Left ventricle myocardium inferior (tissue), 1 donor: ENCODE results near the gene TLE5. TPM values are rescaled to one million over a fixed set of nuclear protein-coding genes. Genes with fewer than 3 reads are reported as not detected.
A peak's percentile ranks its signal among the peaks of the same experiment; 100 is the strongest.

Experiments
- DNase-seq: peaks from one replicate; pipeline ENCODE4 v3.0.0-alpha.2; 2020
- H3K27ac ChIP-seq: fragments of 200-600 bp; replicated peaks from 2 replicates; pipeline ENCODE4 v1.8.0; 2021
- H3K27me3 ChIP-seq: fragments of 200-600 bp; 2 replicates; pipeline ENCODE4 v1.8.0; 2021; ENCODE audit warnings: low read depth
- H3K36me3 ChIP-seq: fragments of 200-600 bp; 2 replicates; pipeline ENCODE4 v1.8.0; 2021
- H3K4me1 ChIP-seq: fragments of 200-600 bp; 2 replicates; pipeline ENCODE4 v1.8.0; 2021
- H3K4me3 ChIP-seq: fragments of 200-600 bp; 2 replicates; pipeline ENCODE4 v1.8.0; 2021; ENCODE audit warnings: mild to moderate bottlenecking, moderate library complexity
- H3K9me3 ChIP-seq: fragments of 200-600 bp; replicated peaks from 2 replicates; pipeline ENCODE4 v1.8.0; 2021
- intact Hi-C: fragments of 100-400 bp; cut with micrococcal nuclease; formaldehyde crosslinking; loops from one replicate; pipeline ENCODE4 v1.11.0; 2022
- total RNA-seq: library from RNA; stranded (reverse); fragmentation: NEBNext Ultra II Directional; extraction: Animal tissue kit (Norgen Biotek cat#: 25700); gene quantifications from one replicate; pipeline ENCODE4 v1.2.1, GENCODE V29; 2021
- TF ChIP-seq, protein P1 (sequence below): fragments of 200-600 bp; IDR thresholded peaks from 2 replicates; pipeline ENCODE4 v1.8.0; 2021; ENCODE audit warnings: antibody characterized with exemption, mild to moderate bottlenecking, borderline replicate concordance
- donor health status: DM: no; HTN: yes; CAD: no; lungs with severe emphysema.

Gene TLE5
- total RNA-seq, 1 donor from 2014 or later: 799 TPM

DNA sequence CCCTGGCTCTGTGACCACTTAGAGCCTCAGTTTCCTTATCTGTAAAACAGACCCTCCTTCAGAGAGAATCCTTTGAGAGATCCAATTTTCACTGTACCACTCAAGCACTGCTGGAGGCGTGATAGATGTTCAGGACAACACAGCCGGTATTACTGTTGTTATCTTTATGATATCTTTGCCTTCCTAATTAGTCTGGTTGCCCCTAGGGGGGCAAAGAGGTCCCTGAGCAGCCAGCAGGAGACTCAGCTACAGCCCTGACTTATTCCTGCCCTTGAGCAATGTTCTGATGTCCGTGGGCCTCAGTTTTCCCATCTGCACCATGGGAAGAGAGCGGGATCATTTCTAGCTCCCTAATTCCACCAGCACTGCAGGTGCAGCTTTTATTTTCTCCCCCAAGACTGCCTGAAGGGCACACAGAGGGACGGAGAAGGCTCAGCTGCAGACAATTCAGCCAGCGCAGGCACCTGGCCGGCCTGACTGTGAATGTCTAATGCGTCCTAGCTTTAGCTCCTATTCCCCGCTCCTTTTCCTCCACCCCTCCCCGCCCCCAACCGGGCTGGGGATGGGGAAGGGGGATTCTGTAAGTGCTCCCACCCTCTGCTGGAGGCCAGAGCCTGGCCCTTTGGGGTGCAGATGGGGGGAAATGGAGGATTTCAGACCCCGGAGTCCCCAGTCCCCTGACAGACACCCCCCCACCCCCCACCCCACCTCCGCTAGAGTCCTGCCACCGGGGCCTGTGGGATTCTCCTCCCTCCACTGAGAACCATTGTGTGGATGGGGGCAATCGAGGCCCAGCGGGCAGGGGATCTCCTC, 16.2 kb downstream of the TLE5 start:
- no peaks in the 10 kb centered on the region for H3K27me3 ChIP-seq
- no peaks in the 10 kb centered on the region for H3K9me3 ChIP-seq
- intact Hi-C loops: no loop called here
- peaks cover 15% of the 10 kb centered on the region for H3K4me1 ChIP-seq
- TF ChIP-seq, protein P1, sequence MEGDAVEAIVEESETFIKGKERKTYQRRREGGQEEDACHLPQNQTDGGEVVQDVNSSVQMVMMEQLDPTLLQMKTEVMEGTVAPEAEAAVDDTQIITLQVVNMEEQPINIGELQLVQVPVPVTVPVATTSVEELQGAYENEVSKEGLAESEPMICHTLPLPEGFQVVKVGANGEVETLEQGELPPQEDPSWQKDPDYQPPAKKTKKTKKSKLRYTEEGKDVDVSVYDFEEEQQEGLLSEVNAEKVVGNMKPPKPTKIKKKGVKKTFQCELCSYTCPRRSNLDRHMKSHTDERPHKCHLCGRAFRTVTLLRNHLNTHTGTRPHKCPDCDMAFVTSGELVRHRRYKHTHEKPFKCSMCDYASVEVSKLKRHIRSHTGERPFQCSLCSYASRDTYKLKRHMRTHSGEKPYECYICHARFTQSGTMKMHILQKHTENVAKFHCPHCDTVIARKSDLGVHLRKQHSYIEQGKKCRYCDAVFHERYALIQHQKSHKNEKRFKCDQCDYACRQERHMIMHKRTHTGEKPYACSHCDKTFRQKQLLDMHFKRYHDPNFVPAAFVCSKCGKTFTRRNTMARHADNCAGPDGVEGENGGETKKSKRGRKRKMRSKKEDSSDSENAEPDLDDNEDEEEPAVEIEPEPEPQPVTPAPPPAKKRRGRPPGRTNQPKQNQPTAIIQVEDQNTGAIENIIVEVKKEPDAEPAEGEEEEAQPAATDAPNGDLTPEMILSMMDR: no peak
- H3K4me3 ChIP-seq: no peak overlapping the region
- no peaks in the 10 kb centered on the region for H3K36me3 ChIP-seq
- H3K27ac ChIP-seq: peak overlapping the region; percentile 16
- DNase-seq: no peak

DNA sequence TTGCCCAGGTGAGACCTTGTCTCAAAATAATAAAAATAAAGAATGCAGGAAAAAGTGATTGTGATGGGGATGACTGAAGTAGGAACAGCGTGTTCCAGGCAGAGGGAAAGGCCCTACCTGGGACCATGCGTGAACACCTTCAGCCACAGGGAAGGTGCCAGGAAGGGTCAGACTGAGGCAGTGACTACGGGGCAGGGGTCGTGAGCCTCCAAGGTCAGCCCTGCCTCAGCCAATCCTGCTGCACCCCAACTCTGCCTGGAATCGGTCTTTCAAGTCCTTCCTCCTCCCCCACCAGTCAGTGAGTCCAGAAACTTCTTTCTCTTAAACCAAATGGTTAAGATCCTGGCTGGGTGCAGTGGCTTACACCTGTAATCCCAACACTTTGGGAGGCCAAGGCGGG, 17.1 kb downstream of the TLE5 start:
- DNase-seq: no peak
- intact Hi-C loops: no loop called here

DNA sequence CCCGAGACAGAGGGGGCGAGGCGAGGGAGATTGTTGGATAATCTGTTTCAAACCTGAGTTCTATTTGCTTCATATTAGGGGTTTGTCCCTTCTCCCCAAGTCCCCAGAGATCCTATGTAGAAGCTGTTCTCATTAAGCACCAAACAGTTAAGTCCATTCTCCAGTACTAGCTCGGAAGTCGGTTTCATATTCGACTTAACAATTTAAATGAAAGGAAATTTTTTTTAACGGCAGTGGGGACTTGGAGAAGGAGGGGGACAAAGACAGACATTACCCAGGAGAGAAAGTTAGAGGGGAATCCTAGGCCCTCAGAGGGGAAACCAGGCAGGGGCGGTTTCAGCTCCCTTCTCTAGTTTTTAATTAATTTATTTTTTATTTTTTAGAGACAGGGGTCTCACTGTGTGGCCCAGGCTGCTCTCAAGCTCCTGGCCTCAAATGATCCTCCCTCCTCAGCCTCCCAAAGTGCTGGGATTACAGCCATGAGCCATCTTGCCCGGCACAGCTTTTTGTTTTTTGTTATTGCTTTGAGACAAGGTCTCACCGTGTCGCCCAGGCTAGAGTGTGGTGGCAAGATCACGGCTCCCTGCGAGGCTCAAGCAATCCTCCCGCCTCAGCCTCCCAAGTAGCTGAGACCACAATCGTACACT, 19.6 kb downstream of the TLE5 start:
- H3K36me3 ChIP-seq: no peaks in the 10 kb centered on the region
- no peaks in the 10 kb centered on the region for H3K27me3 ChIP-seq
- H3K4me1 ChIP-seq: peaks cover 14% of the 10 kb centered on the region
- TF ChIP-seq, protein P1: no peak
- no peak for DNase-seq
- intact Hi-C loops: no loop called here
- no peak overlapping the region for H3K4me3 ChIP-seq
- H3K9me3 ChIP-seq: no peaks in the 10 kb centered on the region
- H3K27ac ChIP-seq: peak overlapping the region; percentile 2

More for the DNA sequence above, 17.1 kb downstream of the TLE5 start:
- peaks cover 15% of the 10 kb centered on the region for H3K4me1 ChIP-seq
- H3K27me3 ChIP-seq: no peaks in the 10 kb centered on the region
- no peaks in the 10 kb centered on the region for H3K9me3 ChIP-seq
- H3K27ac ChIP-seq: no peak overlapping the region
- H3K36me3 ChIP-seq: no peaks in the 10 kb centered on the region
- TF ChIP-seq, protein P1: no peak
- no peak overlapping the region for H3K4me3 ChIP-seq

DNA sequence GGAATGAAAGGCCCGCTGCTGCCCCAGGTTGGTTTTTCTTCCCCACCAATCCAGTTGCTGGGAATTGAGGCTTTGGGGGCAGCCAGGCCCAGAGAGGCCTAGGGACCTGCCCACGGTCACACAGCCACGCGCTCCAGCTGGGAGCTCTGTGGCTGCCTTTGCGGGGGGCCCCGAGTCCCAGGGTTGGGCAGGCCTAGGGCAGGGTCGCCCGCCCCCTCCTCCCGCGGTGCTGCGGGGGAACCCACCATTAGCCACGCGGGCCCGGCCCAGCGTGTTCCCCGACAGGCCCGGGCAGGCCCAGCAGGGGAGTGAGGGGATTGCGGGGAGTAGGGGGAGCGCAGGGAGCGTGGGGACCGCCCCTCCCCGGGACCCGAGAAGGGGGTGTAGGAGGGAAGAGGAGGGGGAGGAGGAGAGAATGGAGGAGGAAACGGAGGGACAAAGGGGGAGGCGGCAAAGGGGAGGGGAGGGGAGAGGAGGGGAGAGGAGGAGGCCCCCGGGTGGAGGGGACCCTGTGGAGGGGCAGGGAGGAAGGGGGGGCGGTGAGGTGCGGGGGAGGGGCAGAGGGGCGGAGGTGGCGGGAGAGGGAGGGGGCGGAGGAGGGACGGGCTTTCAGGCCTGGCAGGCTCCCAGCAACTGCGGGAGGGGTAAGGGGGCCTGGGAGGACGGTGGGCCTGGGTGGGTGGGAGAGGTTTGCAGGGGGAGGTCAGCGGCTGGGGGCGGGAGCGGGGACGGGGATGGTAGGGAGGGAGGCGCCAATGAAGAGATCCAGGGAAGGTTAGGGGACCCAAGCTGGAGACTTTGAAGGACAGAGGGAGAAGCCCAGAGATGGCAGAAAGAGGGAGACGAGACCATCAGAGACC, 20.3 kb downstream of the TLE5 start:
- H3K4me3 ChIP-seq: no peak overlapping the region
- peaks cover 9% of the 10 kb centered on the region for H3K4me1 ChIP-seq
- TF ChIP-seq, protein P1: no peak
- no peak for DNase-seq
- intact Hi-C loops: no loop called here
- no peaks in the 10 kb centered on the region for H3K9me3 ChIP-seq
- no peaks in the 10 kb centered on the region for H3K36me3 ChIP-seq
- no peaks in the 10 kb centered on the region for H3K27me3 ChIP-seq
- peak overlapping the region; percentile 2 for H3K27ac ChIP-seq

DNA sequence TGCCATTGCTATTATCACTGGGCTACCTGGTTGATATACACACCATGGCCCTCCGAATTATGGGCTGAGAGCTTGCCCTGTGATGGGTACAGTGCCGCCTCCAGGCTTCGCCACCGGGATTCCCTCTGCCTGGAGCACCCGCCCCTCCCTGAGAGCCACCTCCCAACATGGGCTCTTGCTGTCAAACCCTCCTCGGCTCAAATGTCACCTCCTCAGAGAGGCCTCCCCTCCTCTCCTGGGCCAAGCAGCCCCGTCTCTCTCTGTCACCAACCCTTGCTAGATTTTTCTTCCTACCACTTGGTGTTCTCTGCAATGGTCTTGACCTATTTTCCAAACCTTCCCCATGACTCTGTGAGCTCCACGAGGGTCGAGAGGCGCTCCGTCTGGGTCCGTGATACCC, 21.0 kb downstream of the TLE5 start:
- no peaks in the 10 kb centered on the region for H3K9me3 ChIP-seq
- no peaks in the 10 kb centered on the region for H3K27me3 ChIP-seq
- peaks cover 15% of the 10 kb centered on the region for H3K4me1 ChIP-seq
- intact Hi-C loops: no loop called here
- no peak overlapping the region for H3K4me3 ChIP-seq
- H3K27ac ChIP-seq: no peak overlapping the region
- DNase-seq: no peak
- TF ChIP-seq, protein P1: no peak
- no peaks in the 10 kb centered on the region for H3K36me3 ChIP-seq
